Kidney epithelial cell (primary cell): Measurements from ENCODE around the gene TAGAP. TPM values are rescaled to one million over a fixed set of nuclear protein-coding genes. Genes with fewer than 3 reads are reported as not detected.

Experiments
- DNase-seq: peaks from one replicate; pipeline ENCODE4 v3.0.0-alpha.2; 2010; ENCODE audit warnings: low read depth
- H3K27me3 ChIP-seq: 2 replicates; pipeline ENCODE4 v1.6.0; 2011; ENCODE audit warnings: low read length; ENCODE audit not compliant: control insufficient read depth, insufficient read depth
- H3K36me3 ChIP-seq: 2 replicates; pipeline ENCODE4 v1.5.1; 2011; ENCODE audit warnings: low read length; ENCODE audit not compliant: control insufficient read depth, insufficient read depth
- H3K4me3 ChIP-seq: 2 replicates; pipeline ENCODE4 v1.5.1; 2011; ENCODE audit warnings: low read depth, mild to moderate bottlenecking, control low read depth, low read length
- CTCF ChIP-seq: IDR thresholded peaks from 2 replicates; pipeline ENCODE4 v1.5.1; 2011; ENCODE audit warnings: mild to moderate bottlenecking, moderate library complexity, low read length, control low read depth, inconsistent platforms; ENCODE audit not compliant: insufficient read depth, poor library complexity, severe bottlenecking
- total RNA-seq: library from RNA; depleted of rRNA; stranded (reverse); fragments of >200 nt; gene quantifications from 2 replicates; pipeline ENCODE4 v1.2.3, GENCODE V29; 2015

Gene TAGAP
- total RNA-seq, 1 donor from 2014 or later: 0.96 TPM

- peak; percentile 46 for TF ChIP-seq CTCF
- no peak for DNase-seq
- Histone ChIP-seq H3K36me3 (no peaks in the 10 kb centered on the region), H3K27me3 (no peaks in the 10 kb centered on the region), H3K4me3 (no peak overlapping the region)
Measured at GRCh38 chr6:159008656-159009288, 36.0 kb downstream of the TAGAP start.

GRCh38 chr6:159007510-159007909, 37.3 kb downstream of the TAGAP start:
- no peak for DNase-seq
- Histone ChIP-seq H3K36me3 (no peaks in the 10 kb centered on the region), H3K4me3 (no peak overlapping the region), H3K27me3 (no peaks in the 10 kb centered on the region)
- no peak for TF ChIP-seq CTCF

GRCh38 chr6:159005436-159005835, 39.4 kb downstream of the TAGAP start:
- DNase-seq: no peak
- Histone ChIP-seq H3K27me3 (no peaks in the 10 kb centered on the region), H3K4me3 (no peak overlapping the region), H3K36me3 (no peaks in the 10 kb centered on the region)
- TF ChIP-seq CTCF: no peak

GRCh38 chr6:159004592-159004991, 40.2 kb downstream of the TAGAP start:
- TF ChIP-seq CTCF: no peak
- no peak overlapping the region for H3K4me3 ChIP-seq
- DNase-seq: no peak
- H3K27me3 ChIP-seq: no peaks in the 10 kb centered on the region
- no peaks in the 10 kb centered on the region for H3K36me3 ChIP-seq

- no peak for DNase-seq
- TF ChIP-seq CTCF: no peak
- Histone ChIP-seq H3K36me3 (no peaks in the 10 kb centered on the region), H3K27me3 (no peaks in the 10 kb centered on the region), H3K4me3 (no peak overlapping the region)
Measured at GRCh38 chr6:159002432-159003155, 42.2 kb downstream of the TAGAP start.
